SH-SY5Y (cell line): ENCODE results near the gene MSMB.

ENCODE experiments used
- GATA2 ChIP-seq: IDR thresholded peaks from 2 replicates; pipeline ENCODE4 v1.6.1; 2011; ENCODE audit warnings: mild to moderate bottlenecking, low read depth, low read length
- GATA3 ChIP-seq: IDR thresholded peaks from 2 replicates; pipeline ENCODE4 v1.6.1; 2011; ENCODE audit warnings: low read depth, mild to moderate bottlenecking, low read length, moderate library complexity

GRCh38 chr10:46070749-46071148 is 24.7 kb upstream of the MSMB start:
- TF ChIP-seq GATA2 (no peak), GATA3 (no peak)
